ENCODE measurements around the gene GABRA5. TPM values are rescaled to one million over a fixed set of nuclear protein-coding genes. Genes with fewer than 3 reads are reported as not detected.

Gene GABRA5
- total RNA-seq, 1 experiment from 2014 or later: not detected

DNA sequence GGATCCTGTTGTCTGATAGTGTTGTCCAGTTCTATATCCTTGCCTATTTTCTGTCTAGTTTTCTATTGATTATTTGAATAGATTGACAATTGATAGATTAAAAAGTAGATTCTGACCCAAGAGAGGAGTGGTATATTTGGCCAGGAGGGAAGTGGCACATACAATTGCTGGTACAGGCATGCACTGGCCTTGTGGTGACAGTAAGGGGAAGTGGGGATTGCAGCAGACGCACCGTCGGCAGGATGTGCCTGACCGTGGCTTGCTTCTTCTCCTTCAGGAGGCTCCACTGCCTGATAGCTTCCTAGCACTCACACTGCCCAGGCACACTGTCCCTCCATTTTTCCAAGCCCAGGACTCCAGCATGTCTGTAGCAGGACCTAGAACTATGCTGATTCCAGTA lies 114.6 kb downstream of the GABRA5 start:
- no TSS peak for BruUV-seq (replicated peaks)
- no peak overlapping the region for H3K4me3 ChIP-seq (ENCODE audit: low read depth, low read length)
- no peaks in the 10 kb centered on the region for H3K36me3 Mint-ChIP-seq (ENCODE audit: insufficient read depth, unreplicated experiment)
- no peaks in the 10 kb centered on the region for H3K9me3 ChIP-seq
- no peak for DNase-seq
- H3K4me1 Mint-ChIP-seq (ENCODE audit: low read depth, unreplicated experiment): no peaks in the 10 kb centered on the region
- intact Hi-C loops (cut with micrococcal nuclease; ENCODE audit: unreplicated experiment): no loop called here
- H3K27me3 ChIP-seq (replicated peaks; ENCODE audit: control insufficient read depth, insufficient read depth, low read length): no peaks in the 10 kb centered on the region
- H3K9me3 Mint-ChIP-seq (ENCODE audit: unreplicated experiment): no peaks in the 10 kb centered on the region
- TF ChIP-seq, protein P1, sequence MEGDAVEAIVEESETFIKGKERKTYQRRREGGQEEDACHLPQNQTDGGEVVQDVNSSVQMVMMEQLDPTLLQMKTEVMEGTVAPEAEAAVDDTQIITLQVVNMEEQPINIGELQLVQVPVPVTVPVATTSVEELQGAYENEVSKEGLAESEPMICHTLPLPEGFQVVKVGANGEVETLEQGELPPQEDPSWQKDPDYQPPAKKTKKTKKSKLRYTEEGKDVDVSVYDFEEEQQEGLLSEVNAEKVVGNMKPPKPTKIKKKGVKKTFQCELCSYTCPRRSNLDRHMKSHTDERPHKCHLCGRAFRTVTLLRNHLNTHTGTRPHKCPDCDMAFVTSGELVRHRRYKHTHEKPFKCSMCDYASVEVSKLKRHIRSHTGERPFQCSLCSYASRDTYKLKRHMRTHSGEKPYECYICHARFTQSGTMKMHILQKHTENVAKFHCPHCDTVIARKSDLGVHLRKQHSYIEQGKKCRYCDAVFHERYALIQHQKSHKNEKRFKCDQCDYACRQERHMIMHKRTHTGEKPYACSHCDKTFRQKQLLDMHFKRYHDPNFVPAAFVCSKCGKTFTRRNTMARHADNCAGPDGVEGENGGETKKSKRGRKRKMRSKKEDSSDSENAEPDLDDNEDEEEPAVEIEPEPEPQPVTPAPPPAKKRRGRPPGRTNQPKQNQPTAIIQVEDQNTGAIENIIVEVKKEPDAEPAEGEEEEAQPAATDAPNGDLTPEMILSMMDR (IDR thresholded peaks at IDR 0.05; ENCODE audit: insufficient read depth in 1 of 2, low read depth in 1 of 2, low read length in 1 of 2, severe bottlenecking in 1 of 2, unreplicated experiment in 1 of 2): no peak
- POLR2A ChIA-PET: no interaction called here
- H3K4me1 ChIP-seq: no peaks in the 10 kb centered on the region
- CTCF ChIA-PET: no interaction called here
- H3K27me3 Mint-ChIP-seq (ENCODE audit: insufficient read depth, unreplicated experiment): peaks cover 4% of the 10 kb centered on the region
- no peak overlapping the region for H3K27ac Mint-ChIP-seq (ENCODE audit: unreplicated experiment)
- H3K4me3 Mint-ChIP-seq (ENCODE audit: unreplicated experiment): no peak overlapping the region
- H3K36me3 ChIP-seq (ENCODE audit: control insufficient read depth, insufficient read depth, low read length): no peaks in the 10 kb centered on the region

DNA sequence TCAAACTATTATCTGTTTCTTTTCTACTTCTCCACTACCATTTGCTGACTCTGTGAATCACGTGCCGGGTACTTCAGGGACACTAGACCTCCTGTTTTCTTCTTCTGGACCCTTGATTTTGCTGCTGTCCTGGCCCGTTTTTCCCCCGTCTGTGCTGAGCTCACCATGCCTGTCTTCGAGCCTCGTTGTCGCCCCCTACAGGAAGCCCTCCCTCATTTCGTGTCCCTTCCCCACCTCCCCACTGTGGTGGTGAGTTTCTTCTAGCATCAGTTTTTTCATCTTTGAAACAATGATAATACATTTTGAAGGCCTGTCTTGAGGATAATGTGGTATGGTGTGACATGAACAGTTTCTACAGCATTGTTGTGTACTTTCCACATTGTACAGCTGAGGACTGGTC lies 117.0 kb downstream of the GABRA5 start:
- CTCF ChIA-PET: no interaction called here

DNA sequence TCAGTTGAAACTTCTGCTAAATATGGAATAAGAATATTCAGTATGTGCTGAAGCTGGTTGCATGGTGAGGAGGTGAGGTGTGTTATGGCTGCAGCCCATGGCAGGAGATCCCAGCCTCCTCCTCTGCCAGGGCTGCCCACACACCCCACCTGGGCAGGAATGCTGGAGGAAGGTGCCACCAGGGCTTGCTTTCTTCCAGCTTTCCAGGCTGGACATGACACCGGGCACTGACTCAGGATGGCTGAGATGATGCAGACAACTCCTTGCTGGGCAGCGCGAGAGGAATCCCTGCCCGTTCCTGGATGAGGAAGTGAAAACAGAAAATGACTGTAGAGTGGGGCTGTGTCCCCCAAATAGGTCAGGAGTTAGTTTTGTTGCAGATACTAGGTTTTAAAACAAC lies 118.2 kb downstream of the GABRA5 start:
- Mint-ChIP-seq H3K4me1 (ENCODE audit: low read depth, unreplicated experiment) (no peaks in the 10 kb centered on the region), H3K27me3 (ENCODE audit: insufficient read depth, unreplicated experiment) (peaks cover 8% of the 10 kb centered on the region), H3K9me3 (ENCODE audit: unreplicated experiment) (no peaks in the 10 kb centered on the region), H3K36me3 (ENCODE audit: insufficient read depth, unreplicated experiment) (no peaks in the 10 kb centered on the region), H3K4me3 (ENCODE audit: unreplicated experiment) (no peak overlapping the region), H3K27ac (ENCODE audit: unreplicated experiment) (no peak overlapping the region)
- ChIA-PET POLR2A (no interaction called here), CTCF (no interaction called here)
- Histone ChIP-seq H3K4me3 (ENCODE audit: low read depth, low read length) (no peak overlapping the region), H3K9me3 (peaks cover 4% of the 10 kb centered on the region; the same call in 1 of the 2 replicates), H3K4me1 (no peaks in the 10 kb centered on the region), H3K27me3 (replicated peaks; ENCODE audit: control insufficient read depth, insufficient read depth, low read length) (no peaks in the 10 kb centered on the region), H3K36me3 (ENCODE audit: control insufficient read depth, insufficient read depth, low read length) (no peaks in the 10 kb centered on the region)
- no TSS peak for BruUV-seq (replicated peaks)
- TF ChIP-seq, protein P1 (IDR thresholded peaks at IDR 0.05; ENCODE audit: insufficient read depth in 1 of 2, low read depth in 1 of 2, low read length in 1 of 2, severe bottlenecking in 1 of 2, unreplicated experiment in 1 of 2): no peak
- no peak for DNase-seq
- intact Hi-C loops (cut with micrococcal nuclease; ENCODE audit: unreplicated experiment): no loop called here

More for the DNA sequence above, 117.0 kb downstream of the GABRA5 start:
- H3K4me3 Mint-ChIP-seq (ENCODE audit: unreplicated experiment): no peak overlapping the region
- no peaks in the 10 kb centered on the region for H3K9me3 Mint-ChIP-seq (ENCODE audit: unreplicated experiment)
- TF ChIP-seq, protein P1 (IDR thresholded peaks at IDR 0.05; ENCODE audit: insufficient read depth in 1 of 2, low read depth in 1 of 2, low read length in 1 of 2, severe bottlenecking in 1 of 2, unreplicated experiment in 1 of 2): no peak
- no peak overlapping the region for H3K27ac Mint-ChIP-seq (ENCODE audit: unreplicated experiment)
- H3K9me3 ChIP-seq: peaks cover 4% of the 10 kb centered on the region; the same call in 1 of the 2 replicates
- H3K27me3 Mint-ChIP-seq (ENCODE audit: insufficient read depth, unreplicated experiment): peaks cover 8% of the 10 kb centered on the region
- no peak overlapping the region for H3K4me3 ChIP-seq (ENCODE audit: low read depth, low read length)
- BruUV-seq (replicated peaks): no TSS peak
- no peak for DNase-seq
- intact Hi-C loops (cut with micrococcal nuclease; ENCODE audit: unreplicated experiment): no loop called here
- no peaks in the 10 kb centered on the region for H3K4me1 Mint-ChIP-seq (ENCODE audit: low read depth, unreplicated experiment)
- H3K27me3 ChIP-seq (replicated peaks; ENCODE audit: control insufficient read depth, insufficient read depth, low read length): no peaks in the 10 kb centered on the region
- no peaks in the 10 kb centered on the region for H3K36me3 Mint-ChIP-seq (ENCODE audit: insufficient read depth, unreplicated experiment)
- H3K4me1 ChIP-seq: no peaks in the 10 kb centered on the region
- no peaks in the 10 kb centered on the region for H3K36me3 ChIP-seq (ENCODE audit: control insufficient read depth, insufficient read depth, low read length)
- POLR2A ChIA-PET: no interaction called here

Data from Caco-2 (cell line).